Measurements from ENCODE around the gene MEIS2.

MEIS2 gene

DNA sequence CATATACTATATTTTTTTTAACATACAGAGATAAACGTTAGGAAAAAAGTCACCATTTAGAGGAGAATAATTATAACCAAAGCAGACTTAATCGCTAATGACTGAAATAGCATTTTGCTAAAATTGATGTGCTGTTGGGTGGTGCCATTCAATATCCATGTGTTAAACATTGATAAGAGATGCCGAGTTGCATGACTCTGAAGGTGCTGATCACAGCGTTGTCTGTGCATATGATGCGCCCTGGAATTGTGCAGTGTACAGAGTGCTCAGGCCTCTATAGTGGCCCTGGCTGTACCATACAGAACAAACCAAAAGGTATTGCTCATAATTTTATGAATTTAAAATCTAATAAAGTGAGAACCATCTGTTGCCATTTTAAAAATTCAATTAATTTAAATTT is 168.3 kb downstream of the MEIS2 start:
- DNase-seq (ENCODE audit: low read depth) = no peak

DNA sequence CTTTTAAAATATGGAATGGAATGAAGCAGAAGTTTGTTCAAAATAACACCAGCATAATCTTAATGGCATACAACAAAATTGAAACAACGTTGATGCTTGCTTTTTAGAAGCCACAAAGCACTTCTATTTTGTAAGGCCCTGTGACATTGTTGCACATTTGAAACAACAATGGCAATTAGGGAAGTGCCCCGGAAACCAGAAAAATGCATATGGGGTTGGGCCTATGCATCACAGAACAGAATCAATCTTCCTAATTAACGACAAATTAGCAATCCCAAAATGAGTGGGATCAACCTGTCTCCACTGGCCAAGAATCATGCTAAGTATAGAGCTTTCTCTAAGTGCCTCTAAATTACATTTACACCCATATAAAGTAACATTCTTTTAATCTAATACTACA is 168.9 kb downstream of the MEIS2 start:
- DNase-seq (ENCODE audit: low read depth) = no peak

DNA sequence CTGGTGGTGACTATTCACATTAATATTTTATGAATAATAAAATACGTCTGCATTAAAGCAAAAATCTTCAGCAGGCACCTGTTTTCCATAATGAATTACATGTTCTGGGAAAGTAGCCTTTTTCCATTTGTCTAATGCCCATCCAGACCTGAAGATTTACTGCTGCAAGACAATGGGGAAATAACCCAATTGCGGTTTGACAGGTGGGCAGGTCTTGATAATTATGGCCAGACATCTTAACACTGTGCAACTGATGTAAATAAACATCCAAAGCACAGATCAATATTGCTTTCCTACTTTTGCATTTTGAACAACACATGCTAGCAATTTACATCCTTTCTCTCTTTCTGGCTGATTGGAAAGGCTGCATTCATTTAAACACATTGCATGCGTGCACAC is 173.9 kb downstream of the MEIS2 start:
- DNase-seq (ENCODE audit: low read depth) = no peak

DNA sequence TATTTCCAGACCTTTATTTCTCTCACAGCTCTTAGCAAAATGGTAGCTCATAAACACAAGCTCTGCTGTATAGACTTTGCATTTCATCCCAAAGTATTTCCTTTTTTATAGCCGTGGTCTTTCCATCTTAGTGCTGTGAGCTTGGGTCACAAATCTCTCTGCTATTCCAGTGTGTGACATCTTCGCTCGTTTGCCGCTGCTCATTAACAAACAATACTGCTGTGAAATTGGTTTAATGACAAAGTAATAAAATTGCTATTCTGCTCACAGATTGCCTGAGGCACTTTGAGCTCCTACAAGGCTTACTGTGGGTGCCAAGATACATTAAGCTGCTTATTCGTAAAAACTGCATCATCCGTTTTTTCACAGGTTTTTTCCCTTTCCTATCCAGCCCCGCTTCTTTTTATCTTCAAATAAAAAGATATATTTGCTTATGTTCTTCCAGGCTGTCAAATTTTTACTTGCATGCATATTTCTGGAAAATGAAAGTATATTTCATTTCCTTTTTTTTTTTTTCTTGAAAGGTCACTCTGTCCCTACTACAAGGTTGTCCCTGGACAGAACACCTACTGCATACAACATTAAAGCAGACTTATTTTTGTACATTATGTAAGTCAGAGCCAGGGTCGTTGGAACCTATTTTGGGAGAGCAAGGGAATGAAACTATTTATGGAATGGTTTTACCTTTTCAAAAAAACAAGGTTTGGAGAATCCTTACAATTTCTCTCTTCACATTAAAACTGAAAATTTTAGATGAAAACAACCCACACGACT is 174.5 kb downstream of the MEIS2 start:
- no peak for DNase-seq (ENCODE audit: low read depth)

DNA sequence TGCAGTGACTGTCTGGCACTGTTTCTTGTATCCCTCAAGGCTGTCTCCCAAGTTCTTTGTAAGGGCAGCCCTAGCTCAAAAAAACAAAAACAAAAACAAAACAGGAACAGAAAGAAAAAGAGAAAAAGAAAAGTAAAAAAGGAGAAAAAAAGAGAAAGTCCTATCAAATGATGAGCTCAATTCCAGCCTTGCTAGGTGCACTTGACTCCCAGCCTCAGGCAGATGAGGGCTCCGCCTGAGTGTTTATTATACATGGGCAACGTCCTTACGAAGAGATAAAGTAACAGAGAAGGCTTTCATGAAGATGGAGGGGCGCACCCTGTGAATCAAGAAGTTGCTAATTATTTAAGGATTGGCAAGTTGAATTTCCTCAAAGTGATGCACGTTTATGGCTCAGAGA is 175.3 kb downstream of the MEIS2 start:
- no peak for DNase-seq (ENCODE audit: low read depth)

DNA sequence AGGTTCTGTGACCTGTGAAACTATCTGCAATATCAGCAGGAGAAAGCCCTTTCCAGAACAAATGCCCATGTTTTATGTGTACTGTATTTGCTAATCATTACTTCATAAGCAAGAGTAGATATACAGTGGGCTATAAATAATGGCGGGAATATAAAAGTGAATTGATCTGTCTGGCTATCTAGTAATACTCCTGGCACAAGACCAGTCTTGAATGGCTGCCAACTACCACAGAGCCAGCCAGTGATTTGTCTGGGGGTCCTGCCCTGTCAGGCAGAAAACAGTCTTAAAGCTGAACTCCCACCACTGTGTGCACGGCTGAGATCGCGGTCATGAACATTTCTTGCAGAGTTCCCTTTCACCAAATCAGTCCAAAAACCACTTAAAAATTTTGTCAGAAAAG is 176.3 kb downstream of the MEIS2 start:
- no peak for DNase-seq (ENCODE audit: low read depth)

DNA sequence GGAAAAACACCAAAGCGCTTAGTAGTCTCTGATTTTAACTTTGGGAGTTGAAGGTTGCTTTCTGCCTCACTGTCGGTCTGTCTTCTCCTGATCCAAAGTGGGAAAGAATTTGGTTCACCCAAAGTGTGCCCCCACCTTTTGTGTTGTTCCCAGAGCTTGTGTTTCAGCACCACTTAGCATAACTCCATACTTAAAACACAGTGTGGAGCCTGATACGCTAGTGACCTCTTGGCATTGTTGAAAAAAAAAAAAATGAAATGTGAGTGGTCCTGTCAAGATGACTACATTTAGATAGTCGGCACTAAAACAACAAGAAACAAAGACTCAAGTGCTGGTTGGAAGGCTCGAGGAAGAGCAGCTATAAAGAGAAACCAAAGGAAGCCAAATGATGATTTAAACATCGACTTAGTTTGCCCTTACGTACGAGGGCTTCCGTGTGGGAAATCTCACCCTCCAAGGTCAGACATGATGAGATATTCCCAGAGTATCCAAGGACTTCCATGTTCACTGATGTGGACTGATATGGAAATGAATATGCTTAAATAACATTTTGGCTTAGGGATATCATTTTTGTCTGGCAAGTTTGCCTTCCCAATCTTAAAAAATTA is 178.8 kb downstream of the MEIS2 start:
- DNase-seq (ENCODE audit: low read depth) = no peak

DNA sequence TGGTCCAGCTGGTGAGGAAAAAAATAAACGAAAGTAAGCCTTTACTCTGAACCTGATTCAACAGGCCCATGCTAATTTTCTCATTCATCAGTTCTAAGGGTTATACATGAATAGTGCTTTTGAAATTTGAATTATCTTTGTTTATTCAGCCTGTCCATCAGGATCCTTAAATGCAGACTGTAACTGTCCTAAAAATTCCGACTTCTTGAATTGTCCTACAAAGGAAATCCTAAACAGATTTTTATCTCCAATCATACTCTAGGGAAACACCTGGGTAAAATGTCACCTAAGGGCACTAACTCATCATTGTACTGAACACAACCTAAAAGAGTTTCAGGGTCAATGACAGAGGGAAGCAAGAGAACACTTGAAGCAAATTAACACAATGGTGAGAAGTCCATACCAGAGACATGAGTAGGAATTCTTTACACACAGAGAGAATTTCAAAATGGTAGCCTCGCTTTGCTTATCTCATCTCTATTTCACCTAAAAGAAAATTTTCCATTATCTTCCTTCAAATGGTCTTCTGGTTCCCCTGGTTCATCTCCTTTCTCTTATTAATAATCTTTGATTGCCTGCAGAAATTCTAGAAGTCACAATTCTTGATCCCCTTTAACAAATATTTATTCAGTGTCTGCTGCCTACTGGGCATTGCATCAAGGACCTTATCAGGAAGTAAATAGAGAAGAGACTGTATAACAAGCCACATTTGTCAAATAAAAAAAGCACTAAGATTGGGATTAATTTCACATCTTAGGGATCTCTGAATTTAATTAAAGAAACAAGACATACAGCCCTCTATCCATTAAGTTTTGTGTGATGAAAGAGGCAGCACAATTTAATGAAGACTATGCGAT is 182.7 kb downstream of the MEIS2 start:
- DNase-seq (ENCODE audit: low read depth) = no peak

DNA sequence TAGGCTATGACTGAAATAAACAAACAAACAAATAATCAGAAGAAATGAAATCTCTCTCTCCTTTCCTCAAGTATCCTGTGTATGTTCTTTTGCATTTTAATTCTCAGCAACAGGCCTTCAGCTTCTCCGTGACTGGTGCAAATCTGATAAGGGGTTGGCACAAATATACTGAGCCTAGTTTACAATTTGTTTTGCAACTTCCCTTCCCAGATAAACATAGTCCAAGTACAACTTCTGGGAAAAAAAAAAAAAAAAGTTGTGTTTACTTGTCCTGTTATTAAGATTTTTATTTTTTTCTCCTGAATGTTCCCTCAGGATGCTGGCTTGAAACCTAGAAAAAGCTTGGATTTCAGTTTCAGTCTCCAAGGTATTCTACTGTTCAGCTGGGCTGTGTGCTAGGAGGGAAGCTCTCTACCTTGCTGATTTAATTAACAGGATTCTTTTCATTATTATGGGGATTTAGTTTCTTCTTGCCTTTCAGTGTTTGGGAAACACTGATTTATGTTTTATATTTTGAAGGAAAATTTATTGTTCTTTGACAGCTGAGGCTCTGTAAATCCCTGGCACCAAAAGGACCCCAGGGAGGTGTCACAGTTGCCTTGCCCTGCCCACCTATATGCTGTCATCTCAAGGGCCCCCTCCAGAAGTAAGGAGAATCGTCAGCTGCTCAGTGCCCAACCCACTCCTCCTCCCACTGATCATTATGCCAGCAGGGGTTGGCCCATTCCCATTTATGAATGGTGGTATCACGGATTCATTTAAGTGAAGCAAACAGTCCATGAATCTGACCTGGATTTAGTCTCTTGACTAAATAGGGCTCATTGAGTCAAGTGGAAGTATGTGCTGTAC is 185.2 kb downstream of the MEIS2 start:
- DNase-seq (ENCODE audit: low read depth) = no peak

DNA sequence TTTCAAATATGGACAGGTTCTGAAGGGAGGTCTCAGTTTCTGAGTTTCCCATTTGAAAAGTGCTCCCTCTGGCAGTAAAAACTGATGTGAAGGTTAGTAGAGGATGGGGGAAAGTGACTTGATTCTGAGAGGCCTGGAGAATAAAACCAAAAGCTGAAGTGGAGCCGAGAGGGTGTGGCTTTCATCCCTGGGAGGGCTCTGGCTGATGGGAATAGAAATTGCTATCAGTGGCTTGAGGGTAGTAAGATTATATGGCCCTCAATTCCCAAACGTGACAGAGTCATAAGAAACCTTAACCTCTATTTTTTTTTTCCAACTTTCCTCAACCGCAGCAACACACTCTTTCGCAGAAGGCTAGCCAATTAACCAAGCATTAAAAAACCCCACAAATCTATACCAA is 185.9 kb downstream of the MEIS2 start:
- DNase-seq (ENCODE audit: low read depth) = no peak

DNA sequence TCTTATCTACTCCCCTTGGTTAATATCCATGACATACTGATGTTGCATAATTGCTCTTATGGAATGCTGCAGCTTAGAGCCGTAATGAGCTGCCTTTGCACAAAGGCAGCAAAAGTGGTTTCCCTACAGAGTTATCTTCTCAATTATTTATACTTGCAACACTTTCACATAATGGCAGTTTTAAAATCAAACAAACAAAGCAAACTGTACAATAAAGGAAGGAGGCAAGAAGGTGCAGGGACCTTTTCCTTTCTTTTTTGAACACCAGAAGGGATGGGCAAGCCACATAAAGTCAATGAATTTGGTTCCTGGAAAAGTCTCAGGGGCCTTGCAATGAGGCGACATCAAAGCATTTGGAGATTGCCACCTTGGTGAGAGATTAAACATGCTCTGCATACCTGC is 188.0 kb downstream of the MEIS2 start:
- no peak for DNase-seq (ENCODE audit: low read depth)

DNA sequence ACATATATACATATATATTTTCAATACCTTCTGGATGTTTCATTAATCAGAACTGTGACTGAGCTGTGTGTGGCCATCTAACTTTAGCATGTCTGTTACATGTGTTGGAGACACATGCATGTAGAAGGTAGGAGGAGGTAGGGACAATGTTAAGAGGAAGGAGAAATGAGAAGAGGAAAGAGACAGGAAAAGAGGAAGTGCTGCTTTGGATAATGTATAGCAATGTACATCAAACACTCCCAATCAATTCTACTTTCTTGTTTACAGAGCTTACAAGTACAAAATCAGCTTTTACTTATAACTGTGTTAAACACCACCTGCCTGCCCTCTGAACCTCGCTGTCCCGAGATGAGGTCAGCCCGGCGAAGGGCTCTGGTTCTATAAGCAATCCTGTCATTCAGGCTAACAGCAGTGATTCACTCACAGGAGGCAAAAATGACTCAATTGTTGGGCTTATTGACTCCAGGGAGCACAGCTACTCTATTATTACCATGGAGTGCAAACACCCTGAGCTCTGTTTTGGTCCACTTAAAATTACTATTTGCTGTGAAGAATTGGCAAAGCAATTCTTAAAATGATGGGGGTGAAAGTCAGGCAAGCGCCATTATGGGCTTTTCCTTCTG is 188.9 kb downstream of the MEIS2 start:
- peak; percentile 72 for DNase-seq (ENCODE audit: low read depth)

DNA sequence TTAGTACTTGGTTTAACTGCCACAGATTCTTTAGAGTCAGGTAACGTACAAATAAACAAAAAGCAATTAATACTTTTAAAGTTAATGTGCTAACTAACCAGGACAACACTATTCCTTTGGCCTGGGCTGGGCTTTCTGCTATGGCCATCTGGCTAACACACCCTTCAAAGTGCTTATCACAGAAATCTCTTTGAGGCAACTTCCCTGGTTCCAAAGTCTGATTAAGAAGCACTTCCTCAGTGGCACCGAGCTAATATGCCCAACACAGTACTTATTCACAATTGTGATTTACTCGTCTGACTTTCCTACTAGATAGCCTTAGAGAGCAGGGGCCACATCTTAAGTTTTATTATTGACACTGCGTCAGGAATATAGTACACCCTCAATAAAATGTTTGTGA is 191.4 kb downstream of the MEIS2 start:
- no peak for DNase-seq (ENCODE audit: low read depth)

DNA sequence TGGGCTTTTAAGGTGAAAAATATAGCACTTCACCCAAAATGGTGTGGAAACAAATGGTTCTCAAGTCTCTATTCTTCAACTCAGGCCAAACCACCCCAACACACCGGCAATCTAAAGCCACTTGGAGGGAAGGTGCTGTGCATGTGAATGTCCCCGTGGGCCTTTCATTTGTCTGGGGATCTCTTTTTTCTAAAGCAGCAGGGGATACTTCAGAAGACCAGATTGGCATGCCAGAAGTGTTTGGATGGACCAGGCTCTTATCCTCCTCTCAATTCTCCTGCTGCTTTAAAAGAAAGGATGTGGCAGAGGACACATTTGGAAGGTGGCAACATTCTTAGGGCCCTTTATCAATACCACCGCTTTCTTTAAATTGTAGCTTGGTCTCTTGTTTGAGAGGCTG is 193.1 kb downstream of the MEIS2 start:
- DNase-seq (ENCODE audit: low read depth) = no peak

DNA sequence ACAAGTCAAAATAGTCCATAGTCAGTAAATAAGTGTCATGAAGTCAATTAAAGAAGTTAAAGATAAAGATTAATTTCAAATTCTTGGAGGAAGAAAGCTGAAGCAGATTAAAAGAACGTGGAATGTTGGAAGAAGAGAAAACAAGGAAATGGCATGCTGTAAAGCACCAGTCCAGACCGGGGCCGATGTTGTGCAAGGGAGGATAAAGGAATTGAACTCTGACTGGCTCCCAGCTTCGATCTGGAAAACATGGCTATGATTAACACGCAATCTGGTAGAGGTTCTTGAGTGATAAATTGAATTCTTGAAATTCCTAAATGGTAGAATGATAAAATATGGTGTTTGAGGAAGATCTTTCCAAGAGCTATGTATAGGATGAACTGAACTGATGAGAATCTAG is 194.4 kb downstream of the MEIS2 start:
- no peak for DNase-seq (ENCODE audit: low read depth)

DNA sequence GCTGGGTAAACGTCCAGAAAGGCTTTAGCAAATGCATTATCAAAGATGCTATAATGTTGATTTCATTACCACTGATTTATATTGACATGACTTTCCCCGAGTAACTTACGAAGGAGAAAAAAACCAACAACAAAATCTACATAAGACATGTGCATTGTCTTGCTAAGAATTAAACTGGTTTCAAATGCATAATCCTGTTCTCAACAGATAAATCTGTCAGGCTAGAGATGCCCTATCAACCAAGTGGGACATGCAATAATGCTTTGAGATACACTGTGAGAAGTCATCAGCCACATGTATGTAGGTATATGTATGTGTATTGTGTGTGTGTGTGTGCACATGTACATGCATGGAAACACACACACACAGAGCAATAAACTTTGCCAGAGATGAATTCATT is 195.6 kb downstream of the MEIS2 start:
- no peak for DNase-seq (ENCODE audit: low read depth)

DNA sequence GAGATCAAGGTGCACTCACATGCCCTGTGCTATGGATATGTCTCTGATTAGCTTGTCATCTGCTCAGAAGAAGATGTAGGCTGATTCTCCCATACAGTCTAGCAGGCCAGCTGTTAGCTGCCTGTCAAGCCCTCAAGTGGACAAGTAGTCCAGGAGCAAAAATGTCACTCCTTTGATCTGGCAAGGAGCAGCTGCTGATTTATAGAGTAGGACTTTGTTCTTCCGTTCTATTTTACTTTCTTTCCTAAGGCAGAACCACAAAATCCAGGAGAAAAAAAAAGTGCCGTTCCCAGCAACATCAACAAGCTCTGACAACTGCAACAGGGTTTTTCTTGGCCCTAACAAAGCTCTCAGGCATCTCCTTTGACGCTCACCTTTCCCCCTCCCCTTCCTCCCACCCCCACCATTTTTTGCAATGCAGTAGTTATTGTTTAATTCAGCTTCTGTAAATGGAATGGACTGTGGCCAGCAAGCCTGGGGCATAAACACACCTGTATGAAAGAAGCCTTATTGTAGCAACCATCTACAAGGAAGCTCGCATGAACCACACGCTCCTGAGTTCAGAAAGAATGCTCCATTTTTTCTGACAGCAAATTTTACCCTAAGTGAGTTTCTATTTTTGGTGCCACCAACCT is 196.3 kb downstream of the MEIS2 start:
- no peak for DNase-seq (ENCODE audit: low read depth)

DNA sequence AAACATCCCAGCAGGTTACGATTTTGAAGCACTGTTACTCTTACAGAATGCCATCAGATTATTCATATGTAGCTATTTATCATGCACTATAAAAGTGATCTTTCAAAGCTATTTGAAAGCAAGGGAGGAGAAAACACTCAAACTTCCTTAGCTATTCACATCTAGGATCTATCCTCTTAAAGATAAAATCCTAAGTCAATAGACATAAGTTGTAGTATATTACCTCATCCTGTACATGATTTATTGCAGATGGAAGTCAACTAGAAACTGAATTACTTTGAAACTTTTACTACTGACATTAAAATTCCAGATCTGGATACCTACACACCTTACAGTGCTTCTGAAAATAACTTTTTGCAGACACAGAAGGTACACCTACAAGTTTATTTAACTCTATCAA is 197.2 kb downstream of the MEIS2 start:
- DNase-seq (ENCODE audit: low read depth) = no peak

DNA sequence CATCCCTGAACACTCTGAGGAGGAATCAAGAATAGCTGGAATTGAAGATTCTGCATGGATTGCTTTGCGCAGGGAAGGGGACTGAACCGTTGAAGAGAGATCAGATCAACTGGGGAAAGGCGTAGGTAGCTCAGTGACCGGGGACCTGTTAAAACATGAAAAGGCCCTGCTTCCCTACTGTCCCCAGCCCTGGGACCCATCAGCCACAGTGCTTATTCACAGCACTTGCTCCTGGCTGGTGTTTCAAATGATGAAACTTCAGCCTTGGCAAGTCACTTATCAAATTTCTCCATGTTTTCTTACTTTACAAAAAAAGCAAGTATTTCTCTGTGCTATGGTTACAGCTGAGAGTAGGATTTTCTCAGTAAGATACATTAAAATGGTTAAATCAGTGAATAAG is 199.3 kb downstream of the MEIS2 start:
- DNase-seq (ENCODE audit: low read depth) = no peak

DNA sequence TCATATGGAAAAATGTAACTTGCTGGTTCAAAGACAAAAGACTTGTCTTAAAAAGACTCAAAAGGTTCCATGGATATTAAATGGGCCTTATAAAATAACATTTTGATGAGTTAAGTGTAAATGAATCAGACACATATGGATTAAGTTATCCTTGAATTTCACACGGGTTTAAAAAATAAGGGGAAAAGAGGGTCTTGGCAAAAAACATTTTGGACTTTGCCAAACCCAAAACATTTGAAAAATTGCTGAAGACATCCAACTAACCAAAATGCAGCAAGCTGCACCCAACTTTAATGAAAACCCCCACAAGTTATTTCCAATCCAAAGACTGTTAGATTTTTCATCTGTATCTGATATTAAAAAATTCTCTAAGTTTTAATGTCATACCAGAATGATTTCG is 200.7 kb downstream of the MEIS2 start:
- no peak for DNase-seq (ENCODE audit: low read depth)

DNA sequence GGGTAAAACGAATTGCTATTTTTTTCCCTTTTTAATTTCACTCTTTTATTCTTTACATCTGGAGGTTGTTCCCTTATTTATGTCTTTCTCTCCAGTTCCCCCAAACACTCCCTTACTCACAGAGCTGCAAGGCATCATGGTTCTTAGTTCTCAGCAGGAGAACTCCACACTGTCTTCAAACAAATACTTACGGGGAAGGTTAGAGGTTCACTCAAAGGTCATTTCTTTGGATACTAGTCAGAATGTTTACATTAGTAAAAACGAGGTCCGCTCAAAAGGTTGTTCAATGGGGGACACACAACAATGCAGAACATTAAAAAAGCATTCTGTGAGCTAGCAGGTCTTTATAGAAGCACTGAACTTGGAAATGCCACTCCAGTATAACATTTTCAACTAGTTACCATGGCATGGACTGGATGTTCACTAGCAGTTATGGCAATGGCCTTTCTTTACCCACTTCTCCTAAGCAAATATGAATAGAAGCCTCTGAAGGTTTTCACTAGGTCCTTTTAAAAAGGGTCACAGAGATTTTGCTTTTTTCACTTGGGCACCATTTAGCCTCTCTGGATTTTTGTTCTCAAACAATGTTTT is 201.7 kb downstream of the MEIS2 start:
- no peak for DNase-seq (ENCODE audit: low read depth)
